ENCODE measurements around the gene ARHGEF37.

ARHGEF37 gene

DNA sequence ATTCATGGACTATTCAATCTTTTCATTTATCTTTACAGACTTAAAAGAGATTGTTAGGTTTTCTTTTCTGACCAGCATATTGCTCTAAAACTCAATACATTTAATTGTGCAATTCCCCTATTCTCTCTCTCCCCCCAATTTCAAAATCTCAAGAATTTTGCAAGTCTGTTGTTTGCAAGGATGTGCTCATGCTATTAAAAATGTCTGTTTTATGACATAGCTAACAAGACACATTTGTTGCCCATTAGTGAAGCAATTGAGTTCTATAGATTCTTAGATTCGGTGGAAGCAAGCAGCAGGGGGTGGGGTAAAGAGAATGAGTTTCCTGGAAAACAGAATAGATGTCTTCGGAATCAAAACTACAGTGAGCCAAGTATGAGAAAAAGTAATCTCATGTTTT is 21.6 kb upstream of the ARHGEF37 start:
- no peak for TF ChIP-seq FOXM1 (IDR thresholded peaks at IDR 0.05; ENCODE audit: borderline replicate concordance, low read depth)
- TF ChIP-seq EGR1 (IDR thresholded peaks at IDR 0.05), result no peak
- TF ChIP-seq TCF12 (IDR thresholded peaks at IDR 0.05; ENCODE audit: low read depth), result no peak
- no peak for TF ChIP-seq EP300 (IDR thresholded peaks at IDR 0.05; ENCODE audit: borderline replicate concordance)
- no peak for TF ChIP-seq ZBTB7A (IDR thresholded peaks at IDR 0.05; ENCODE audit: low read depth)

DNA sequence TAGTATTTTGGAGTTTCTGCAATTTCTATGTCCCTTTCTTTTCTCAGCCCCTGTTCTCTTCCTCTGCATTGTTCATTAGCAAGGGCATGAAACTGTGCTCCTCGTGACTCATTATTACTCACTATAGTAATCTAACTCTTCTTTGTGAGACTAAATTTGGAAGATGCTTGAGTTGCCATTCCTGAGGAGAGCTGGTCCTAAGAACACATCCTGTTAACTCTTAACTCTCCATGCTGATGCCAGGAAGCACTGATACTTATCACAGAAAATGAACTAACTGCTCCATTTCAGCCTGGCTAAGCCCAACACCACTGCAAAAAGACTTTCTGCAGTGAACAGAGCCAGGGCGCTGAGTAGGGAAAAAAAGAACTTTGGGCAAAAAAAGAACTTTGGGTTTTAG is 19.4 kb upstream of the ARHGEF37 start:
- TF ChIP-seq TEAD4 (IDR thresholded peaks at IDR 0.05) (peak; percentile 53; the same call in 1 of the 2 replicates), CREB1 (IDR thresholded peaks at IDR 0.05; ENCODE audit: low read depth) (no peak), YY1 (IDR thresholded peaks at IDR 0.05; ENCODE audit: low read depth) (no peak), EP300 (IDR thresholded peaks at IDR 0.05; ENCODE audit: borderline replicate concordance) (peak; percentile 91), TCF12 (IDR thresholded peaks at IDR 0.05; ENCODE audit: low read depth) (peak; percentile 81), ZBTB7A (IDR thresholded peaks at IDR 0.05; ENCODE audit: low read depth) (no peak), FOXM1 (IDR thresholded peaks at IDR 0.05; ENCODE audit: borderline replicate concordance, low read depth) (peak; percentile 81), CEBPB (IDR thresholded peaks at IDR 0.05) (no peak), TAF1 (IDR thresholded peaks at IDR 0.05; ENCODE audit: low read depth) (no peak), NFIC (IDR thresholded peaks at IDR 0.05) (peak; percentile 58), RAD21 (IDR thresholded peaks at IDR 0.05; ENCODE audit: low read depth) (no peak), EGR1 (IDR thresholded peaks at IDR 0.05) (no peak)
- TF ChIP-seq, protein P1, sequence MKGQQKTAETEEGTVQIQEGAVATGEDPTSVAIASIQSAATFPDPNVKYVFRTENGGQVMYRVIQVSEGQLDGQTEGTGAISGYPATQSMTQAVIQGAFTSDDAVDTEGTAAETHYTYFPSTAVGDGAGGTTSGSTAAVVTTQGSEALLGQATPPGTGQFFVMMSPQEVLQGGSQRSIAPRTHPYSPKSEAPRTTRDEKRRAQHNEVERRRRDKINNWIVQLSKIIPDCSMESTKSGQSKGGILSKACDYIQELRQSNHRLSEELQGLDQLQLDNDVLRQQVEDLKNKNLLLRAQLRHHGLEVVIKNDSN (IDR thresholded peaks at IDR 0.05), result peak; percentile 69
- TF ChIP-seq, protein P2, sequence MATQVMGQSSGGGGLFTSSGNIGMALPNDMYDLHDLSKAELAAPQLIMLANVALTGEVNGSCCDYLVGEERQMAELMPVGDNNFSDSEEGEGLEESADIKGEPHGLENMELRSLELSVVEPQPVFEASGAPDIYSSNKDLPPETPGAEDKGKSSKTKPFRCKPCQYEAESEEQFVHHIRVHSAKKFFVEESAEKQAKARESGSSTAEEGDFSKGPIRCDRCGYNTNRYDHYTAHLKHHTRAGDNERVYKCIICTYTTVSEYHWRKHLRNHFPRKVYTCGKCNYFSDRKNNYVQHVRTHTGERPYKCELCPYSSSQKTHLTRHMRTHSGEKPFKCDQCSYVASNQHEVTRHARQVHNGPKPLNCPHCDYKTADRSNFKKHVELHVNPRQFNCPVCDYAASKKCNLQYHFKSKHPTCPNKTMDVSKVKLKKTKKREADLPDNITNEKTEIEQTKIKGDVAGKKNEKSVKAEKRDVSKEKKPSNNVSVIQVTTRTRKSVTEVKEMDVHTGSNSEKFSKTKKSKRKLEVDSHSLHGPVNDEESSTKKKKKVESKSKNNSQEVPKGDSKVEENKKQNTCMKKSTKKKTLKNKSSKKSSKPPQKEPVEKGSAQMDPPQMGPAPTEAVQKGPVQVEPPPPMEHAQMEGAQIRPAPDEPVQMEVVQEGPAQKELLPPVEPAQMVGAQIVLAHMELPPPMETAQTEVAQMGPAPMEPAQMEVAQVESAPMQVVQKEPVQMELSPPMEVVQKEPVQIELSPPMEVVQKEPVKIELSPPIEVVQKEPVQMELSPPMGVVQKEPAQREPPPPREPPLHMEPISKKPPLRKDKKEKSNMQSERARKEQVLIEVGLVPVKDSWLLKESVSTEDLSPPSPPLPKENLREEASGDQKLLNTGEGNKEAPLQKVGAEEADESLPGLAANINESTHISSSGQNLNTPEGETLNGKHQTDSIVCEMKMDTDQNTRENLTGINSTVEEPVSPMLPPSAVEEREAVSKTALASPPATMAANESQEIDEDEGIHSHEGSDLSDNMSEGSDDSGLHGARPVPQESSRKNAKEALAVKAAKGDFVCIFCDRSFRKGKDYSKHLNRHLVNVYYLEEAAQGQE (IDR thresholded peaks at IDR 0.05; ENCODE audit: low read depth), result no peak
- TF ChIP-seq, protein P3, sequence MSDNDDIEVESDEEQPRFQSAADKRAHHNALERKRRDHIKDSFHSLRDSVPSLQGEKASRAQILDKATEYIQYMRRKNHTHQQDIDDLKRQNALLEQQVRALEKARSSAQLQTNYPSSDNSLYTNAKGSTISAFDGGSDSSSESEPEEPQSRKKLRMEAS (IDR thresholded peaks at IDR 0.05), result no peak; the same call in 1 of the 2 replicates

DNA sequence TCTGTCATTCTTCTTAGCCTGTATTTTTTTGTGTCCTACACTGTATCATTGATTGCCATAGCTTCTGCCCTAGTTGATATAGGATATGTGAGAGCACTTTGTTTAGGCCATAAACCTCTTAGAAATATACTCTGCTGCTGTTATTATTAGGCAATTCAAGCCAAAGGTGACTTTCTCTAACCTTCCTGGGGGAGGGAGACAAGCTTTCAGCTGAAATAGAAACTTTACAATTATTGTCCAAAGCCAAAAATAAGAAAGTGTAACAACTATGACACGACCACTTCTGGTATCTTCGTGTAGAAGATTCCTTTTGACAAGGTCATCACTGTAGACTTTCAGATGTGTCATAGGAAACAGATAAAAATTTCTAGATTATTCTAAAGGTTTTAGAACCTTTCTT is 17.8 kb upstream of the ARHGEF37 start:
- TF ChIP-seq NFIC (IDR thresholded peaks at IDR 0.05) (no peak), FOXM1 (IDR thresholded peaks at IDR 0.05; ENCODE audit: borderline replicate concordance, low read depth) (no peak), RAD21 (IDR thresholded peaks at IDR 0.05; ENCODE audit: low read depth) (no peak), YY1 (IDR thresholded peaks at IDR 0.05; ENCODE audit: low read depth) (no peak), CEBPB (IDR thresholded peaks at IDR 0.05) (no peak), CREB1 (IDR thresholded peaks at IDR 0.05; ENCODE audit: low read depth) (no peak), EP300 (IDR thresholded peaks at IDR 0.05; ENCODE audit: borderline replicate concordance) (no peak), TAF1 (IDR thresholded peaks at IDR 0.05; ENCODE audit: low read depth) (no peak), EGR1 (IDR thresholded peaks at IDR 0.05) (no peak), ZBTB7A (IDR thresholded peaks at IDR 0.05; ENCODE audit: low read depth) (no peak), TEAD4 (IDR thresholded peaks at IDR 0.05) (no peak), TCF12 (IDR thresholded peaks at IDR 0.05; ENCODE audit: low read depth) (no peak)
- TF ChIP-seq, protein P3 (IDR thresholded peaks at IDR 0.05), result no peak
- TF ChIP-seq, protein P1 (IDR thresholded peaks at IDR 0.05), result no peak
- TF ChIP-seq, protein P2 (IDR thresholded peaks at IDR 0.05; ENCODE audit: low read depth), result no peak

DNA sequence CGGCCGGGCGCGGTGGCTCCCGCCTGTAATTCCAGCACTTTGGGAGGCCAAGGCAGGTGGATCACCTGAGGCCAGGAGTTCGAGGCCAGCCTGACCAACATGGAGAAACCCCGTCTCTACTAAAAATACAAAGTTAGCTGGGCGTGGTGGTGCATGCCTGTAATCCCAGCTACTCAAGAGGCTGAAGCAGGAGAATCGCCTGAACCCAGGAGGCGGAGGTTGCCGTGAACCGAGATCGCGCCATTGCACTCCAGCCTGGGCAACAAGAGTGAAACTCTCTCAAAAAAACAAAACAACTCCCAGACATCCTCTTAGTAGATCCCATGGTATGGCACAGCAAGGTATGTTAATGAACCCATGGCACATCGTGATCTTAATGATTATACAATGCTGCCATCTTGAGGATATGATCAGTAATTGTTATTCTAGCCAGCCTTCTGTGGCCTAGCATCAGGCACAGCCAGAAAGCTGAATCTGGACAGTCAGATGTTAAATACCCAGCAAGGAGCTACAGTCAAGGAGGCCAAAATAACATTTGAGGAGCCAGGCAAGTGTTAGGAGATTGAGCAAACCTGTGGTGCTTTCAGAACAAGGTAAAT is 16.7 kb upstream of the ARHGEF37 start:
- TF ChIP-seq RAD21 (IDR thresholded peaks at IDR 0.05; ENCODE audit: low read depth), result peak; percentile 90

DNA sequence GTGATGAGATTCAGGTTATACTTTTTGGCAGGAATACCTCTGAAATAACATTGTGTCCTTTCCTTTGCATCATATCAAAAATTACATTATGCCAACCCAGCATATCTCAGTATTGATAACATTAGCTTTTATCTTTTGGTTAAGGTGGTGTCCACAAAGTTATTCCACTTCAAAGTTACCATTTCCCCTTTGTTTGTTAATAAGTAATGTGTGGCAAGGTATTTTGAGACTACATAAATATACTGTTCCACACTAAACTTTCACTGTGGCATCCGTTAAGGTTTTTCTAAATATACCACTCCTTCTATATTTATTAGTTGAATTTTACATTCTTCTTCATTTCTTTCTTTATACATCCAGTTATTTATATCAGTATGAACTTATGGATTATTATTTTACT is 14.1 kb upstream of the ARHGEF37 start:
- TF ChIP-seq CEBPB (IDR thresholded peaks at IDR 0.05), result no peak
- TF ChIP-seq RAD21 (IDR thresholded peaks at IDR 0.05; ENCODE audit: low read depth), result no peak
- TF ChIP-seq, protein P2 (IDR thresholded peaks at IDR 0.05; ENCODE audit: low read depth), result no peak
- TF ChIP-seq, protein P1 (IDR thresholded peaks at IDR 0.05), result no peak
- TF ChIP-seq TEAD4 (IDR thresholded peaks at IDR 0.05), result no peak
- no peak for TF ChIP-seq TAF1 (IDR thresholded peaks at IDR 0.05; ENCODE audit: low read depth)
- TF ChIP-seq FOXM1 (IDR thresholded peaks at IDR 0.05; ENCODE audit: borderline replicate concordance, low read depth), result no peak
- TF ChIP-seq NFIC (IDR thresholded peaks at IDR 0.05), result no peak
- TF ChIP-seq ZBTB7A (IDR thresholded peaks at IDR 0.05; ENCODE audit: low read depth), result no peak
- TF ChIP-seq, protein P3 (IDR thresholded peaks at IDR 0.05), result no peak
- no peak for TF ChIP-seq EP300 (IDR thresholded peaks at IDR 0.05; ENCODE audit: borderline replicate concordance)
- TF ChIP-seq TCF12 (IDR thresholded peaks at IDR 0.05; ENCODE audit: low read depth), result no peak
- TF ChIP-seq CREB1 (IDR thresholded peaks at IDR 0.05; ENCODE audit: low read depth), result no peak
- TF ChIP-seq YY1 (IDR thresholded peaks at IDR 0.05; ENCODE audit: low read depth), result no peak
- TF ChIP-seq EGR1 (IDR thresholded peaks at IDR 0.05), result no peak

Data from Ishikawa (cell line).